PFSK-1 (cell line): ENCODE data around the gene ATIC.

Experiments used
- REST ChIP-seq, 2 experiments: IDR thresholded peaks; 2 replicates each; pipeline versions ENCODE4 v1.6.1 to v1.8.0; 2011 to 2012; ENCODE audit warnings: low read depth in 2 of 2, low read length in 2 of 2, control low read depth in 1 of 2, inconsistent platforms in 1 of 2, mild to moderate bottlenecking in 1 of 2, moderate library complexity in 1 of 2; ENCODE audit not compliant: insufficient read depth in 1 of 2
- TAF1 ChIP-seq: IDR thresholded peaks from 2 replicates; pipeline ENCODE4 v1.6.1; 2012; ENCODE audit warnings: low read length, control low read depth, borderline replicate concordance; ENCODE audit not compliant: insufficient read depth

DNA sequence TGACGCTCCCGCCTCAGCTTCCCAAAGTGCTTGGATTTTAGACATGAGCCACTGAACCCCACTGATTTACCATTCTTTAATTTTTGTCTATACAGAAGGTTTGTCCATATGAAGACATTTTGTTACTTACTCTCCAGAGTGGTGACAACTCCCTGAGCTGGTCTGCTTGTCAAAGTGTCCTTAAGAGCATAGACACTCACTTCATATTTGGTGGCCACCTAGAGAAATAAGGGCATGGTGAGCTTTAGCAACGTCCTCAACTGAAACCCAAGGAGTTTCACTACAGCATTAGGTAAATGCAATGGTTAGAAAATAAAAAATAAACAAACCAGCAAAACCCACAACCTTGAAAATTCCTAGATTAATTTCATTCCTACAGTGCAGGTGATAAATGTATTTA lies 66.2 kb downstream of the ATIC start:
- TF ChIP-seq TAF1 (no peak), REST (IDR thresholded peaks at IDR 0.05; ENCODE audit: insufficient read depth in 1 of 2, low read depth in 2 of 2, low read length in 2 of 2) (no peak)
